HepG2 (cell line): ENCODE data around the gene PRELID1. TPM values are rescaled to one million over a fixed set of nuclear protein-coding genes. Genes with fewer than 3 reads are reported as not detected.
A peak's percentile ranks its signal among the peaks of the same experiment; 100 is the strongest.

Experiments used
- ATAC-seq: fragments of 200-7000 bp; cut with Tn5 transposase; 3 replicates; pipeline ENCODE4 v1.9.1; 2020; ENCODE audit warnings: mild to moderate bottlenecking, moderate library complexity
- BruUV-seq: library from RNA; stranded (reverse); fragments of 400-500 nt; replicated peaks from 2 replicates; lab custom pipeline; 2021; lab: Mats Ljungman, UMichigan
- CTCF ChIA-PET: fragments of 300-600 bp; formaldehyde crosslinking; extraction: SDS; loops from one replicate; lab custom pipeline; 2021; ENCODE audit warnings: low total read pairs, inconsistent platforms, low intra/inter-chr PET ratio; lab: Yijun Ruan, JAX
- POLR2A ChIA-PET: fragments of 350-600 bp; sonication (Branson Sonifier 250); formaldehyde crosslinking; loops from one replicate; lab custom pipeline; 2020; ENCODE audit warnings: antibody characterized with exemption, inconsistent platforms; lab: Yijun Ruan, JAX
- DNase-seq: peaks from one replicate; pipeline ENCODE4 v3.0.0-alpha.2; 2015; ENCODE audit warnings: low spot score
- FAIRE-seq: peaks from 3 replicates; lab custom pipeline; 2011; peaks lifted over from hg19 to GRCh38; lab: Jason Lieb, UNC
- H2AFZ ChIP-seq: one replicate; pipeline ENCODE4 v1.6.1; 2011; ENCODE audit warnings: low read length, inconsistent platforms
- H3K27ac ChIP-seq: fragments of 300-600 bp; 3 replicates; pipeline ENCODE4 v1.8.0; 2011; ENCODE audit warnings: mixed run types, mild to moderate bottlenecking, mixed read lengths, low read length, inconsistent platforms; ENCODE audit not compliant: insufficient read depth; ENCODE audit errors: extremely low read length
- H3K27me3 ChIP-seq, 2 experiments: fragments of 200-600 bp in 1 of 2; 2 replicates in 1 of 2; 3 replicates in 1 of 2; pipeline versions ENCODE4 v1.6.0 to v1.8.0; 2011; ENCODE audit warnings: low read length in 2 of 2, mild to moderate bottlenecking in 2 of 2, moderate library complexity in 2 of 2, inconsistent platforms in 1 of 2; ENCODE audit not compliant: insufficient read depth in 2 of 2, control insufficient read depth in 1 of 2
- H3K36me3 ChIP-seq, 2 experiments: fragments of 200-600 bp in 1 of 2; replicated peaks in 1 of 2; 2 replicates in 1 of 2; 3 replicates in 1 of 2; pipeline versions ENCODE4 v1.5.1 to v1.8.0; 2011; ENCODE audit warnings: low read length in 2 of 2, inconsistent platforms in 1 of 2; ENCODE audit not compliant: insufficient read depth in 2 of 2, control insufficient read depth in 1 of 2
- H3K4me1 ChIP-seq: 2 replicates; pipeline ENCODE4 v1.5.1; 2012; ENCODE audit warnings: low read length, inconsistent platforms; ENCODE audit not compliant: insufficient read depth
- H3K4me2 ChIP-seq: 2 replicates; pipeline ENCODE4 v1.6.0; 2011; ENCODE audit warnings: low read depth, low read length, inconsistent platforms
- H3K4me3 ChIP-seq, 3 experiments: fragments of 200-600 bp in 1 of 3; sonication (generic), shearing (Covaris generic) in 1 of 3; replicated peaks in 1 of 3; 2 replicates each; pipeline ENCODE4 v1.5.1; 2011 to 2016; ENCODE audit warnings: low read length in 3 of 3, inconsistent platforms in 2 of 3, low read depth in 2 of 3, mild to moderate bottlenecking in 2 of 3, control low read depth in 1 of 3, mixed read lengths in 1 of 3; ENCODE audit not compliant: insufficient read depth in 1 of 3
- H3K79me2 ChIP-seq: one replicate; pipeline ENCODE4 v1.6.1; 2011; ENCODE audit warnings: low read length, inconsistent platforms; ENCODE audit not compliant: insufficient read depth
- H3K9ac ChIP-seq: 2 replicates; pipeline ENCODE4 v1.6.0; 2011; ENCODE audit warnings: mild to moderate bottlenecking, low read depth, low read length, inconsistent platforms; ENCODE audit not compliant: insufficient read depth
- H3K9me3 ChIP-seq: 2 replicates; pipeline ENCODE4 v1.5.1; 2012; ENCODE audit warnings: mild to moderate bottlenecking, low read length
- H4K20me1 ChIP-seq: 2 replicates; pipeline ENCODE4 v1.6.0; 2011; ENCODE audit warnings: inconsistent platforms, mild to moderate bottlenecking, low read length, moderate library complexity; ENCODE audit not compliant: insufficient read depth
- GLI4 ChIP-seq: sonication (generic); formaldehyde crosslinking; IDR thresholded peaks from 2 replicates; pipeline ENCODE4 v1.5.1; 2020; ENCODE audit warnings: missing genetic modification reagents, mild to moderate bottlenecking, moderate library complexity, borderline replicate concordance
- HHEX ChIP-seq: IDR thresholded peaks from 2 replicates; pipeline ENCODE4 v1.6.1; 2016; ENCODE audit warnings: control low read depth
- ISL2 ChIP-seq: sonication (generic); formaldehyde crosslinking; IDR thresholded peaks from 2 replicates; pipeline ENCODE4 v1.5.0; 2020; ENCODE audit warnings: missing genetic modification reagents
- NFKB2 ChIP-seq: sonication (generic); formaldehyde crosslinking; IDR thresholded peaks from 2 replicates; pipeline ENCODE4 v1.4.0; 2020; ENCODE audit warnings: missing genetic modification reagents, borderline replicate concordance
- RFX1 ChIP-seq: fragments of 450-650 bp; IDR thresholded peaks from 2 replicates; pipeline ENCODE4 v1.6.1; 2017
- SMC3 ChIP-seq: IDR thresholded peaks from 2 replicates; pipeline ENCODE4 v1.6.1; 2011; ENCODE audit warnings: low read length, improper control_type of control experiment
- STAG1 ChIP-seq: sonication (generic); formaldehyde crosslinking; IDR thresholded peaks from 2 replicates; pipeline ENCODE4 v1.4.0; 2020; ENCODE audit warnings: missing genetic modification reagents
- TBP ChIP-seq: sonication (generic); formaldehyde crosslinking; IDR thresholded peaks from 2 replicates; pipeline ENCODE4 v1.5.0; 2020; ENCODE audit warnings: missing genetic modification reagents
- TFE3 ChIP-seq: IDR thresholded peaks from 2 replicates; pipeline ENCODE4 v1.6.1; 2016
- THYN1 ChIP-seq: sonication (generic); formaldehyde crosslinking; IDR thresholded peaks from 2 replicates; pipeline ENCODE4 v1.8.1; 2023; ENCODE audit warnings: low read depth, mild to moderate bottlenecking, moderate library complexity, missing genetic modification reagents, borderline replicate concordance
- U2AF2 ChIP-seq: fragments of 200-400 bp; formaldehyde crosslinking; IDR thresholded peaks from 2 replicates; pipeline ENCODE4 v1.6.1; 2017; ENCODE audit warnings: low read depth, mild to moderate bottlenecking, low read length
- ZBTB46 ChIP-seq: sonication (generic); formaldehyde crosslinking; IDR thresholded peaks from 2 replicates; pipeline ENCODE4 v1.4.0; 2020; ENCODE audit warnings: mild to moderate bottlenecking, missing genetic modification reagents, borderline replicate concordance
- ZNF234 ChIP-seq: sonication (generic); formaldehyde crosslinking; conservative IDR thresholded peaks from 2 replicates; pipeline ENCODE4 v1.5.1; 2020; ENCODE audit warnings: mild to moderate bottlenecking, missing genetic modification reagents
- ZNF484 ChIP-seq: sonication (generic); formaldehyde crosslinking; IDR thresholded peaks from 2 replicates; pipeline ENCODE4 v1.5.1; 2020; ENCODE audit warnings: mild to moderate bottlenecking, low read depth, missing genetic modification reagents, borderline replicate concordance
- ZSCAN21 ChIP-seq: sonication (generic); formaldehyde crosslinking; IDR thresholded peaks from 2 replicates; pipeline ENCODE4 v1.8.0; 2022; ENCODE audit warnings: mild to moderate bottlenecking, missing genetic modification reagents, moderate library complexity, borderline replicate concordance
- ZSCAN31 ChIP-seq: sonication (generic); formaldehyde crosslinking; IDR thresholded peaks from 2 replicates; pipeline ENCODE4 v1.5.0; 2020; ENCODE audit warnings: low read depth, mild to moderate bottlenecking, missing genetic modification reagents
- WGBS: methylation state at CpG from one replicate; pipeline ENCODE4 v1.1.6; 2017; ENCODE audit warnings: low lambda C conversion rate; 5-methylcytosine and 5-hydroxymethylcytosine counted together
- in situ Hi-C: cut with HindIII; loops from 2 replicates; pipeline ENCODE4 v1.10.0; 2017; ENCODE audit warnings: low pct_unique_long_range_greater_than_20kb; ENCODE audit not compliant: extremely low pct_ligation_motif_present
- intact Hi-C: fragments of 100-400 bp; cut with micrococcal nuclease; formaldehyde crosslinking; loops from one replicate; pipeline ENCODE4 v1.10.0; 2022; ENCODE audit not compliant: unreplicated experiment
- polyA plus RNA-seq, 8 experiments: library from polyadenylated mRNA; depleted of rRNA in 3 of 8; stranded (reverse) in 7 of 8; unstranded in 1 of 8; fragments of >200 nt; fragmentation: Illumina TruSeq in 4 of 8; extraction: Trizol in 4 of 8; gene quantifications; 2 replicates each; pipeline versions ENCODE4 v1.2.1 to v1.2.3, GENCODE V29; 2011 to 2016; ENCODE audit warnings: low read depth in 4 of 8, missing spikeins in 1 of 8, mixed read lengths in 1 of 8; ENCODE audit not compliant: insufficient read depth in 1 of 8
- total RNA-seq, 5 experiments: library from RNA; depleted of rRNA; stranded (reverse); fragments of >200 nt; fragmentation: Illumina TruSeq; extraction: Trizol; gene quantifications; 2 replicates each; pipeline ENCODE4 v1.2.3, GENCODE V29; 2016; ENCODE audit warnings: low read depth in 1 of 5

PRELID1 gene
- total and polyA plus RNA-seq, 2 of the 13 experiments (the other 11 are each of a cell fraction or from before 2014, with no cell fraction given) = 250 to 271 TPM

GRCh38 chr5:177300236-177300880 is 3.2 kb upstream of the PRELID1 start:
- CTCF ChIA-PET = no interaction called here
- no peak overlapping the region for H3K4me2 ChIP-seq
- peaks cover 30% of the 10 kb centered on the region for H3K4me1 ChIP-seq
- TF ChIP-seq SMC3 (0 out of 2 replicates have a peak, but pooled peaks have one; percentile 10), ISL2 (CRISPR knock-in tag) (no peak), STAG1 (peak; percentile 26; the same call in 1 of the 2 replicates)
- in situ Hi-C loops (loop anchor here (5.0 kb wide), 1 partner anchor 188 kb away; no protein-coding TSS in a partner anchor), intact Hi-C loops (no loop called here)
- POLR2A ChIA-PET = no interaction called here
- H3K36me3 ChIP-seq = peaks cover 0 to 14% of the 10 kb centered on the region in 2 experiments; a peak in 3 of 5 replicates
- ATAC-seq = no peak
- 87% methylated on average over 4 of the region's 4 CpGs for WGBS
- DNase-seq = no peak
- H3K27ac ChIP-seq = no peak overlapping the region
- FAIRE-seq = no peak
- no peak overlapping the region for H2AFZ ChIP-seq
- no peak overlapping the region for H3K4me3 ChIP-seq
- H3K27me3 ChIP-seq = no peaks in the 10 kb centered on the region; a peak in 1 of 5 replicates
- H3K79me2 ChIP-seq = peaks cover 27% of the 10 kb centered on the region
- H3K9me3 ChIP-seq = no peaks in the 10 kb centered on the region
- no peak overlapping the region for H3K9ac ChIP-seq
- peaks cover 13% of the 10 kb centered on the region for H4K20me1 ChIP-seq
- BruUV-seq = no TSS peak

GRCh38 chr5:177300951-177301350 is 2.6 kb upstream of the PRELID1 start:
- ChIA-PET CTCF (no interaction called here), POLR2A (interaction anchor here (0.7 kb wide), 1 partner anchor 197 kb away, joined by 3 read pairs; no protein-coding TSS in a partner anchor)
- WGBS = 94% methylated on average over 2 of the region's 2 CpGs
- Histone ChIP-seq H3K4me2 (no peak overlapping the region), H3K4me3 (no peak overlapping the region), H2AFZ (no peak overlapping the region), H3K36me3 (peaks cover 3 to 19% of the 10 kb centered on the region in 2 experiments; a peak in 4 of 5 replicates), H3K27ac (no peak overlapping the region), H3K9me3 (no peaks in the 10 kb centered on the region), H3K79me2 (peaks cover 31% of the 10 kb centered on the region), H3K27me3 (no peaks in the 10 kb centered on the region; a peak in 1 of 5 replicates), H3K9ac (no peak overlapping the region), H4K20me1 (peaks cover 16% of the 10 kb centered on the region), H3K4me1 (peaks cover 32% of the 10 kb centered on the region)
- intact Hi-C loops (no loop called here), in situ Hi-C loops (loop anchor here (5.0 kb wide), 1 partner anchor 189 kb away; no protein-coding TSS in a partner anchor)
- ATAC-seq (no peak), DNase-seq (no peak), FAIRE-seq (no peak)
- BruUV-seq = no TSS peak
- TF ChIP-seq ZNF484 (CRISPR knock-in tag) = no peak
- no peak for TF ChIP-seq TFE3 (CRISPR knock-in tag)
- no peak for TF ChIP-seq U2AF2
- TF ChIP-seq THYN1 = no peak
- TF ChIP-seq HHEX (CRISPR knock-in tag) = no peak
- no peak for TF ChIP-seq GLI4
- TF ChIP-seq ZNF234 = no peak
- no peak for TF ChIP-seq RFX1
- no peak for TF ChIP-seq ZBTB46
- TF ChIP-seq TBP (CRISPR knock-in tag) = no peak
- TF ChIP-seq NFKB2 = no peak
- TF ChIP-seq ZSCAN21 (CRISPR knock-in tag) = no peak
- TF ChIP-seq ZSCAN31 (CRISPR knock-in tag) = no peak
